Keratinocyte (primary cell): ENCODE measurements around the gene SUPT5H. TPM values are rescaled to one million over a fixed set of nuclear protein-coding genes. Genes with fewer than 3 reads are reported as not detected.

Experiments
- DNase-seq: peaks from one replicate; pipeline ENCODE4 v3.0.0-alpha.2; 2011; ENCODE audit warnings: low read depth, missing footprints, low spot score
- FAIRE-seq: peaks from 2 replicates; lab custom pipeline; 2011; peaks lifted over from hg19 to GRCh38; lab: Jason Lieb, UNC
- H2AFZ ChIP-seq: 2 replicates; pipeline ENCODE4 v1.6.0; 2012; ENCODE audit warnings: low read length, control low read depth, inconsistent platforms; ENCODE audit not compliant: control insufficient read depth
- H3K27ac ChIP-seq: 2 replicates; pipeline ENCODE4 v1.5.1; 2011; ENCODE audit warnings: low read length; ENCODE audit not compliant: control insufficient read depth, insufficient read depth
- H3K27me3 ChIP-seq: 3 replicates; pipeline ENCODE4 v1.6.0; 2011; ENCODE audit warnings: low read length; ENCODE audit not compliant: control insufficient read depth, insufficient read depth; ENCODE audit errors: extremely low read depth
- H3K36me3 ChIP-seq, 2 experiments: 2 replicates in 1 of 2; 3 replicates in 1 of 2; pipeline ENCODE4 v1.5.1; 2011; ENCODE audit warnings: low read length in 2 of 2, mild to moderate bottlenecking in 1 of 2; ENCODE audit not compliant: control insufficient read depth in 2 of 2, insufficient read depth in 2 of 2; ENCODE audit errors: extremely low read depth in 1 of 2
- H3K4me1 ChIP-seq: 3 replicates; pipeline ENCODE4 v1.5.1; 2011; ENCODE audit warnings: low read length; ENCODE audit not compliant: control insufficient read depth, insufficient read depth; ENCODE audit errors: extremely low read depth
- H3K4me2 ChIP-seq: 3 replicates; pipeline ENCODE4 v1.6.0; 2011; ENCODE audit warnings: low read depth, low read length; ENCODE audit not compliant: control insufficient read depth, insufficient read depth; ENCODE audit errors: extremely low read depth
- H3K4me3 ChIP-seq, 3 experiments: fragments of 200-600 bp in 1 of 3; sonication (generic) in 1 of 3; 2 replicates in 2 of 3; 3 replicates in 1 of 3; pipeline ENCODE4 v1.5.1; 2011 to 2016; ENCODE audit warnings: low read length in 3 of 3, mild to moderate bottlenecking in 3 of 3, control low read depth in 2 of 3, inconsistent platforms in 1 of 3, low read depth in 1 of 3, mixed read lengths in 1 of 3, mixed run types in 1 of 3, moderate library complexity in 1 of 3; ENCODE audit not compliant: control insufficient read depth in 2 of 3, insufficient read depth in 2 of 3; ENCODE audit errors: extremely low read depth in 1 of 3
- H3K79me2 ChIP-seq: 2 replicates; pipeline ENCODE4 v1.6.0; 2012; ENCODE audit warnings: low read length; ENCODE audit not compliant: control insufficient read depth, insufficient read depth
- H3K9ac ChIP-seq: 3 replicates; pipeline ENCODE4 v1.6.0; 2011; ENCODE audit warnings: low read length; ENCODE audit not compliant: control insufficient read depth, insufficient read depth; ENCODE audit errors: extremely low read depth
- H3K9me1 ChIP-seq: 3 replicates; pipeline ENCODE4 v1.6.0; 2011; ENCODE audit warnings: low read length; ENCODE audit not compliant: control insufficient read depth, insufficient read depth; ENCODE audit errors: extremely low read depth
- H3K9me3 ChIP-seq: 2 replicates; pipeline ENCODE4 v1.5.1; 2012; ENCODE audit warnings: low read depth, low read length; ENCODE audit not compliant: control insufficient read depth
- H4K20me1 ChIP-seq: 3 replicates; pipeline ENCODE4 v1.6.0; 2011; ENCODE audit warnings: low read length; ENCODE audit not compliant: control insufficient read depth, insufficient read depth; ENCODE audit errors: extremely low read depth
- EZH2 ChIP-seq: IDR thresholded peaks from one replicate; pipeline ENCODE4 v1.6.1; 2012; ENCODE audit warnings: inconsistent platforms, mild to moderate bottlenecking, low read length, moderate library complexity
- dilution Hi-C: fragments of 300-500 bp; cut with MboI; formaldehyde crosslinking; loops from one replicate; pipeline ENCODE4 v1.7.0; 2020; ENCODE audit warnings: low sequenced_read_pairs; ENCODE audit not compliant: extremely low pct_ligation_motif_present
- polyA plus RNA-seq, 5 experiments: library from polyadenylated mRNA; depleted of rRNA in 3 of 5; stranded (reverse) in 3 of 5; stranded (forward) in 1 of 5; unstranded in 1 of 5; fragments of >200 nt; gene quantifications; 1 replicate in 1 of 5; 2 replicates in 3 of 5; 3 replicates in 1 of 5; pipeline versions ENCODE4 v1.2.1 to v1.2.3, GENCODE V29; 2011 to 2012; ENCODE audit warnings: missing spikeins in 2 of 5, low read depth in 1 of 5, low replicate concordance in 1 of 5
- TF ChIP-seq, protein P1 (sequence below), 3 experiments: IDR thresholded peaks in 1 of 3; conservative IDR thresholded peaks in 1 of 3; optimal IDR thresholded peaks in 1 of 3; 2 replicates in 2 of 3; 3 replicates in 1 of 3; pipeline versions ENCODE3 to v1.5.1; 2011; ENCODE audit warnings: low read length in 3 of 3, mild to moderate bottlenecking in 3 of 3, moderate library complexity in 2 of 3, control low read depth in 1 of 3, inconsistent platforms in 1 of 3; ENCODE audit not compliant: insufficient read depth in 2 of 3; ENCODE audit errors: extremely low read depth in 1 of 3

Gene SUPT5H
- polyA plus RNA-seq, 1 donor (not counting 4 experiments of a cell fraction or from before 2014, with no cell fraction given): 63.2 TPM

DNA sequence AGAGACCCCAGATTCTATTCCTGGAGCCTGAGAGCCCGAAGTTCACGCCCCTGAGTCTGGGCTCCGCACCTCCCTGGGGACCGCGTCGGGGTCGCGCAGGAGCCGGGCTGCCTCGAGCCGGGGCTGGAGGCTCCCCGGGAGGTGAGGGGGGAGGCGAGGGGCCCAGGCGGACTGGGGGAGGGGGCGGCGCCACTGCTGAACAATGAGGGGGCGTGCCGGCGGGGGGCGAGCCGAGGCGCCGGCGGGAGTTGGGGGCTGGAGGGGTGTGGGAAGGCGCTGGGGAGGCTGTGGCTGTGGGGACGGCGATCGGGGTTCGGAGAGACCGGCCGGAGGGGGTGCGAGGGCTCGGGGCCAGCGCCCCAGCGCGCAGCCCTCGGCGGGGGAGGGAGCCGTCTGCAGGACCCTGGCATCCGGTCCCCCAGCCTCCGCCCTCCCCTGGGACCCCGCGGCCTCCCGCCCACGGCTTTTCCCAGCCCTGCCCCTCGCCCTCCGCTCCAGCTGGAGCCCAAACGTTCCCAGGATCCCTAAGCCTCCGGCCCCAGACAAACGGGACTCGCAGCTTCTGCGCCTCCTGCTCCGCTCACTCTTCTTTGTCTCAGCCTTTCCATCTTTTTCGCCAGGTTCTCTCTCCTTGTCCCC is 32.0 kb upstream of the SUPT5H start:
- Histone ChIP-seq H3K27ac (peak overlapping the region; percentile 44), H3K9ac (peak overlapping the region; percentile 78), H3K4me2 (peak overlapping the region; percentile 83), H3K79me2 (peaks cover 7% of the 10 kb centered on the region), H3K36me3 (peaks cover 3 to 10% of the 10 kb centered on the region in 2 experiments), H4K20me1 (no peaks in the 10 kb centered on the region), H2AFZ (peak overlapping the region; percentile 19), H3K4me1 (peaks cover 20% of the 10 kb centered on the region), H3K4me3 (peak overlapping the region; percentile 67 to 88 (median 68)), H3K27me3 (no peaks in the 10 kb centered on the region), H3K9me1 (no peaks in the 10 kb centered on the region), H3K9me3 (no peaks in the 10 kb centered on the region)
- dilution Hi-C loops: no loop called here
- FAIRE-seq: no peak
- TF ChIP-seq EZH2: no peak
- TF ChIP-seq, protein P1, sequence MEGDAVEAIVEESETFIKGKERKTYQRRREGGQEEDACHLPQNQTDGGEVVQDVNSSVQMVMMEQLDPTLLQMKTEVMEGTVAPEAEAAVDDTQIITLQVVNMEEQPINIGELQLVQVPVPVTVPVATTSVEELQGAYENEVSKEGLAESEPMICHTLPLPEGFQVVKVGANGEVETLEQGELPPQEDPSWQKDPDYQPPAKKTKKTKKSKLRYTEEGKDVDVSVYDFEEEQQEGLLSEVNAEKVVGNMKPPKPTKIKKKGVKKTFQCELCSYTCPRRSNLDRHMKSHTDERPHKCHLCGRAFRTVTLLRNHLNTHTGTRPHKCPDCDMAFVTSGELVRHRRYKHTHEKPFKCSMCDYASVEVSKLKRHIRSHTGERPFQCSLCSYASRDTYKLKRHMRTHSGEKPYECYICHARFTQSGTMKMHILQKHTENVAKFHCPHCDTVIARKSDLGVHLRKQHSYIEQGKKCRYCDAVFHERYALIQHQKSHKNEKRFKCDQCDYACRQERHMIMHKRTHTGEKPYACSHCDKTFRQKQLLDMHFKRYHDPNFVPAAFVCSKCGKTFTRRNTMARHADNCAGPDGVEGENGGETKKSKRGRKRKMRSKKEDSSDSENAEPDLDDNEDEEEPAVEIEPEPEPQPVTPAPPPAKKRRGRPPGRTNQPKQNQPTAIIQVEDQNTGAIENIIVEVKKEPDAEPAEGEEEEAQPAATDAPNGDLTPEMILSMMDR (optimal IDR thresholded peaks at IDR 0.05 in 1 of 3, IDR thresholded peaks at IDR 0.05 in 1 of 3, conservative IDR thresholded peaks at IDR 0.05 in 1 of 3; ENCODE audit: extremely low read depth in 1 of 3, insufficient read depth in 2 of 3, low read length in 3 of 3): no peak
- DNase-seq: no peak

- peaks cover 1% of the 10 kb centered on the region for H3K79me2 ChIP-seq
- peaks cover 5 to 12% of the 10 kb centered on the region in 2 experiments for H3K36me3 ChIP-seq
- peak overlapping the region; percentile 19 for H2AFZ ChIP-seq
- no peak overlapping the region for H3K27ac ChIP-seq
- dilution Hi-C loops: no loop called here
- no peaks in the 10 kb centered on the region for H3K9me3 ChIP-seq
- peak overlapping the region; percentile 83 for H3K4me2 ChIP-seq
- DNase-seq: no peak
- H3K9ac ChIP-seq: peak overlapping the region; percentile 78
- peak overlapping the region; percentile 67 to 88 (median 68) for H3K4me3 ChIP-seq
- TF ChIP-seq, protein P1 (optimal IDR thresholded peaks at IDR 0.05 in 1 of 3, IDR thresholded peaks at IDR 0.05 in 1 of 3, conservative IDR thresholded peaks at IDR 0.05 in 1 of 3; ENCODE audit: extremely low read depth in 1 of 3, insufficient read depth in 2 of 3, low read length in 3 of 3): peak in 2 of 3 experiments; percentile 7 to 36
- no peak for TF ChIP-seq EZH2
- peaks cover 20% of the 10 kb centered on the region for H3K4me1 ChIP-seq
- H3K9me1 ChIP-seq: no peaks in the 10 kb centered on the region
- no peaks in the 10 kb centered on the region for H3K27me3 ChIP-seq
- no peaks in the 10 kb centered on the region for H4K20me1 ChIP-seq
- FAIRE-seq: no peak
These were observed 31.3 kb upstream of the SUPT5H start for GRCh38 chr19:39413911-39414608.
